ENCODE data around the gene ZBP1. TPM values are rescaled to one million over a fixed set of nuclear protein-coding genes. Genes with fewer than 3 reads are reported as not detected.

The ZBP1 gene
- total RNA-seq, 2 experiments from 2014 or later: 39.0 to 40.1 TPM

GRCh38 chr20:57579331-57579897, 40.8 kb downstream of the ZBP1 start:
- Mint-ChIP-seq H3K27me3 (peaks cover 61% of the 10 kb centered on the region), H3K4me3 (no peak overlapping the region), H3K9me3 (no peaks in the 10 kb centered on the region), H3K36me3 (ENCODE audit: low read depth) (no peaks in the 10 kb centered on the region), H3K27ac (no peak overlapping the region), H3K4me1 (ENCODE audit: low read depth) (no peaks in the 10 kb centered on the region)
- ATAC-seq (ENCODE audit: poor library complexity) (no peak), DNase-seq (no peak)
- intact Hi-C loops (cut with DNase I, micrococcal nuclease): no loop called here
- CTCF ChIA-PET: no interaction called here
- POLR2A ChIA-PET: no interaction called here
- H3K27me3 ChIP-seq (ENCODE audit: control insufficient read depth in 1 of 2, insufficient read depth in 2 of 2, low read length in 2 of 2): peaks cover 22 to 32% of the 10 kb centered on the region in 2 experiments
- peaks cover 3% of the 10 kb centered on the region for H3K4me1 ChIP-seq (ENCODE audit: insufficient read depth, low read length)
- H3K27ac ChIP-seq (ENCODE audit: low read depth in 1 of 2, low read length in 2 of 2): no peak overlapping the region
- TF ChIP-seq, protein P1, sequence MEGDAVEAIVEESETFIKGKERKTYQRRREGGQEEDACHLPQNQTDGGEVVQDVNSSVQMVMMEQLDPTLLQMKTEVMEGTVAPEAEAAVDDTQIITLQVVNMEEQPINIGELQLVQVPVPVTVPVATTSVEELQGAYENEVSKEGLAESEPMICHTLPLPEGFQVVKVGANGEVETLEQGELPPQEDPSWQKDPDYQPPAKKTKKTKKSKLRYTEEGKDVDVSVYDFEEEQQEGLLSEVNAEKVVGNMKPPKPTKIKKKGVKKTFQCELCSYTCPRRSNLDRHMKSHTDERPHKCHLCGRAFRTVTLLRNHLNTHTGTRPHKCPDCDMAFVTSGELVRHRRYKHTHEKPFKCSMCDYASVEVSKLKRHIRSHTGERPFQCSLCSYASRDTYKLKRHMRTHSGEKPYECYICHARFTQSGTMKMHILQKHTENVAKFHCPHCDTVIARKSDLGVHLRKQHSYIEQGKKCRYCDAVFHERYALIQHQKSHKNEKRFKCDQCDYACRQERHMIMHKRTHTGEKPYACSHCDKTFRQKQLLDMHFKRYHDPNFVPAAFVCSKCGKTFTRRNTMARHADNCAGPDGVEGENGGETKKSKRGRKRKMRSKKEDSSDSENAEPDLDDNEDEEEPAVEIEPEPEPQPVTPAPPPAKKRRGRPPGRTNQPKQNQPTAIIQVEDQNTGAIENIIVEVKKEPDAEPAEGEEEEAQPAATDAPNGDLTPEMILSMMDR (IDR thresholded peaks at IDR 0.05): no peak
- H3K9me3 ChIP-seq (ENCODE audit: control insufficient read depth in 1 of 2, insufficient read depth in 1 of 2, low read length in 2 of 2): no peaks in the 10 kb centered on the region
- no peaks in the 10 kb centered on the region for H3K36me3 ChIP-seq (ENCODE audit: insufficient read depth, low read length)
- no peak overlapping the region for H3K4me3 ChIP-seq (ENCODE audit: low read length)

- CTCF ChIA-PET: no interaction called here
- Mint-ChIP-seq H3K27me3 (peaks cover 53% of the 10 kb centered on the region), H3K4me3 (no peak overlapping the region), H3K4me1 (ENCODE audit: low read depth) (no peaks in the 10 kb centered on the region), H3K9me3 (no peaks in the 10 kb centered on the region), H3K36me3 (ENCODE audit: low read depth) (no peaks in the 10 kb centered on the region), H3K27ac (no peak overlapping the region)
- peaks cover 19 to 28% of the 10 kb centered on the region in 2 experiments for H3K27me3 ChIP-seq (ENCODE audit: control insufficient read depth in 1 of 2, insufficient read depth in 2 of 2, low read length in 2 of 2)
- intact Hi-C loops (cut with DNase I, micrococcal nuclease): no loop called here
- ATAC-seq (ENCODE audit: poor library complexity) (no peak), DNase-seq (no peak)
- H3K27ac ChIP-seq (ENCODE audit: low read depth in 1 of 2, low read length in 2 of 2): no peak overlapping the region
- TF ChIP-seq, protein P1 (IDR thresholded peaks at IDR 0.05): no peak
- H3K9me3 ChIP-seq (ENCODE audit: control insufficient read depth in 1 of 2, insufficient read depth in 1 of 2, low read length in 2 of 2): no peaks in the 10 kb centered on the region
- H3K36me3 ChIP-seq (ENCODE audit: insufficient read depth, low read length): no peaks in the 10 kb centered on the region
- POLR2A ChIA-PET: no interaction called here
- no peak overlapping the region for H3K4me3 ChIP-seq (ENCODE audit: low read length)
- peaks cover 3% of the 10 kb centered on the region for H3K4me1 ChIP-seq (ENCODE audit: insufficient read depth, low read length)
These were observed 41.6 kb downstream of the ZBP1 start for GRCh38 chr20:57578476-57579165.

DNA sequence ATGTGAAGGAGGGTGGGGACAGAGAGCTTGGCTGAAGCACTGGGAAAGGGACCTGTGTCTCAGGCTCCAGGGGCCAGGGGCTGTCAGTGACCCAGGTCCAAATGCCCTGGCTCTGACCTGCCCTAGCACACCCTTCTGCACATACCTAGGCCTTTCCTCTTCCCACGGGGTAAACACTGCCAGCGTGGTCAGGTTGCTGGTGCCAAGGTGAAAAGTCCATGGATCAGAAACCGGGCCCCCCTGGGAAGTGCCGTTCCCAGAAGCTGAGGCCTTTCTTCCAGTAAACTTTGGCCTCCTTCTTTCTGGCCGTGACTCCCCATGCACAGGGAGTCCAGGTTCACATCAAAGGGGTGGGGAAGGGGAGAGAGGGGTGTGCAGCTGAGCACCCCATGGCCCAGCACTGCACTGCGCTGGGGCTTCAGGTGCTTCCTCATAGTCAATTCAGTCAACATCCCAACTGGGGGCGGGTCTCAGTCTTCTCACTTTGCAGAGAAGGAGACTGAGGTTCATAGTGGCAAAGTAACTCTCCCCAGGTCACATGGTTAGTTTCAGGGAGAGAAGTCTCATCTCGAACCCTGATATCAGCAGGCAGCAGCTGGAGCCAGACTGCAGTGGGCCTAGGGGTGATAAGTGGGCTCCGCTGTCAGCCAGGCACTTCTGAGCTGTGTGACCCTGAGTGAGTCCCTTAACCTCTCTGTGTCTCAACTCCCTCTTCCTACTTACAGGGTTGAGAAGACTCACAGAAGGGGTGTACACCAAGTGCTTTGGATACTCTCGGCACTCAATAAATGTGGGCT, 42.3 kb downstream of the ZBP1 start:
- Histone ChIP-seq H3K9me3 (ENCODE audit: control insufficient read depth in 1 of 2, insufficient read depth in 1 of 2, low read length in 2 of 2) (no peaks in the 10 kb centered on the region), H3K4me3 (ENCODE audit: low read length) (no peak overlapping the region), H3K4me1 (ENCODE audit: insufficient read depth, low read length) (peaks cover 3% of the 10 kb centered on the region), H3K27ac (ENCODE audit: low read depth in 1 of 2, low read length in 2 of 2) (no peak overlapping the region), H3K36me3 (ENCODE audit: insufficient read depth, low read length) (no peaks in the 10 kb centered on the region), H3K27me3 (ENCODE audit: control insufficient read depth in 1 of 2, insufficient read depth in 2 of 2, low read length in 2 of 2) (peaks cover 19 to 28% of the 10 kb centered on the region in 2 experiments)
- Mint-ChIP-seq H3K27me3 (peaks cover 51% of the 10 kb centered on the region), H3K4me1 (ENCODE audit: low read depth) (no peaks in the 10 kb centered on the region), H3K4me3 (no peak overlapping the region), H3K27ac (no peak overlapping the region), H3K9me3 (no peaks in the 10 kb centered on the region), H3K36me3 (ENCODE audit: low read depth) (no peaks in the 10 kb centered on the region)
- ATAC-seq (ENCODE audit: poor library complexity) (no peak), DNase-seq (no peak)
- ChIA-PET POLR2A (no interaction called here), CTCF (no interaction called here)
- TF ChIP-seq, protein P1 (IDR thresholded peaks at IDR 0.05): no peak
- intact Hi-C loops (cut with DNase I, micrococcal nuclease): no loop called here

Measured in CD4-positive, alpha-beta T cell (primary cell).